Lung (tissue), 12 donors: ENCODE results near the gene ZNF579. TPM values are rescaled to one million over a fixed set of nuclear protein-coding genes. Genes with fewer than 3 reads are reported as not detected.
"Not testable (repeated sequence)": the region's sequence is repeated elsewhere in the genome, so short reads cannot be mapped to it uniquely, and the experiment has no call there.

ENCODE experiments used
- ATAC-seq: fragments of 200-7000 bp; cut with Tn5 transposase; one replicate; pipeline ENCODE4 v1.9.1; 2020; ENCODE audit warnings: moderate number of reproducible peaks; ENCODE audit not compliant: insufficient read depth, low FRiP score
- DNase-seq, 3 donors: peaks; one replicate each; pipeline ENCODE4 v3.0.0-alpha.2; 2013 to 2017
- H3K27ac ChIP-seq, 2 donors: one replicate each; pipeline ENCODE4 v1.5.1; 2013; ENCODE audit warnings: mild to moderate bottlenecking in 2 of 2, moderate library complexity in 2 of 2, control low read depth in 1 of 2, inconsistent platforms in 1 of 2, low read depth in 1 of 2, low read length in 1 of 2
- H3K27me3 ChIP-seq, 3 donors: one replicate each; pipeline ENCODE4 v1.5.1; 2013; ENCODE audit warnings: low read length in 2 of 3; ENCODE audit not compliant: control insufficient read depth in 3 of 3, insufficient read depth in 3 of 3
- H3K36me3 ChIP-seq, 4 donors: one replicate each; pipeline ENCODE4 v1.5.1; 2013; ENCODE audit warnings: low read length in 4 of 4, mild to moderate bottlenecking in 1 of 4, moderate library complexity in 1 of 4; ENCODE audit not compliant: control insufficient read depth in 4 of 4, insufficient read depth in 4 of 4
- H3K4me1 ChIP-seq, 5 donors: one replicate each; pipeline ENCODE4 v1.5.1; 2013; ENCODE audit warnings: low read length in 5 of 5, mild to moderate bottlenecking in 2 of 5, moderate library complexity in 1 of 5; ENCODE audit not compliant: control insufficient read depth in 5 of 5, insufficient read depth in 5 of 5
- H3K4me3 ChIP-seq: one replicate; pipeline ENCODE4 v1.5.1; 2013; ENCODE audit warnings: mild to moderate bottlenecking, control low read depth, moderate library complexity
- H3K9ac ChIP-seq, 2 donors: one replicate each; pipeline ENCODE4 v1.5.1; 2013; ENCODE audit warnings: low read length in 2 of 2, control low read depth in 1 of 2; ENCODE audit not compliant: insufficient read depth in 1 of 2
- H3K9me3 ChIP-seq, 4 donors: one replicate each; pipeline ENCODE4 v1.5.1; 2013; ENCODE audit warnings: low read length in 3 of 4, mild to moderate bottlenecking in 1 of 4, moderate library complexity in 1 of 4; ENCODE audit not compliant: control insufficient read depth in 4 of 4, insufficient read depth in 3 of 4
- WGBS, 2 donors: extraction: QIAGEN DNeasy Blood & Tissue Kit; methylation state at CpG; one replicate each; pipeline ENCODE4 v1.1.7; 2013; 5-methylcytosine and 5-hydroxymethylcytosine counted together
- polyA plus RNA-seq, 2 donors: library from polyadenylated mRNA; stranded (reverse); fragments of 200-250 nt; gene quantifications; one replicate each; pipeline ENCODE4 v1.2.1, GENCODE V29; 2013
- total RNA-seq, 2 donors: library from RNA; depleted of rRNA in 1 of 2; stranded (reverse); fragments of >200 nt in 1 of 2; gene quantifications; one replicate each; pipeline ENCODE4 v1.2.1, GENCODE V29; 2014 to 2021
- TF ChIP-seq, protein P1 (sequence below): IDR thresholded peaks from 2 replicates; pipeline ENCODE4 v1.5.1; 2012; ENCODE audit warnings: mild to moderate bottlenecking; ENCODE audit errors: control extremely low read depth, extremely low read depth
- donor health status: control.
- donor health status: control.
- donor health status: Bipolar disorder and iron deficiency.
- donor health status: healthy.
- donor health status: DM: yes; HTN: yes; CAD: no.

ZNF579 gene
- total and polyA plus RNA-seq, 4 donors = 4.3 to 20.8 (median 10.1) TPM

GRCh38 chr19:55586976-55587668 lies 6.5 kb upstream of the ZNF579 start:
- TF ChIP-seq, protein P1, sequence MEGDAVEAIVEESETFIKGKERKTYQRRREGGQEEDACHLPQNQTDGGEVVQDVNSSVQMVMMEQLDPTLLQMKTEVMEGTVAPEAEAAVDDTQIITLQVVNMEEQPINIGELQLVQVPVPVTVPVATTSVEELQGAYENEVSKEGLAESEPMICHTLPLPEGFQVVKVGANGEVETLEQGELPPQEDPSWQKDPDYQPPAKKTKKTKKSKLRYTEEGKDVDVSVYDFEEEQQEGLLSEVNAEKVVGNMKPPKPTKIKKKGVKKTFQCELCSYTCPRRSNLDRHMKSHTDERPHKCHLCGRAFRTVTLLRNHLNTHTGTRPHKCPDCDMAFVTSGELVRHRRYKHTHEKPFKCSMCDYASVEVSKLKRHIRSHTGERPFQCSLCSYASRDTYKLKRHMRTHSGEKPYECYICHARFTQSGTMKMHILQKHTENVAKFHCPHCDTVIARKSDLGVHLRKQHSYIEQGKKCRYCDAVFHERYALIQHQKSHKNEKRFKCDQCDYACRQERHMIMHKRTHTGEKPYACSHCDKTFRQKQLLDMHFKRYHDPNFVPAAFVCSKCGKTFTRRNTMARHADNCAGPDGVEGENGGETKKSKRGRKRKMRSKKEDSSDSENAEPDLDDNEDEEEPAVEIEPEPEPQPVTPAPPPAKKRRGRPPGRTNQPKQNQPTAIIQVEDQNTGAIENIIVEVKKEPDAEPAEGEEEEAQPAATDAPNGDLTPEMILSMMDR = no peak
- peak; percentile 81 for ATAC-seq
- Histone ChIP-seq H3K9ac (no peak overlapping the region), H3K27ac (peak overlapping the region in 1 of 2 donors; percentile 68), H3K9me3 (no peaks in the 10 kb centered on the region), H3K27me3 (no peaks in the 10 kb centered on the region), H3K4me1 (peaks cover 0 to 18% (median 3%) of the 10 kb centered on the region in 5 donors), H3K36me3 (peaks cover 0 to 3% (median under 1%) of the 10 kb centered on the region in 4 donors), H3K4me3 (no peak overlapping the region)
- 1% methylated on average over 40 of the region's 40 CpGs for WGBS, 2 donors
- DNase-seq = peak; percentile 92 to 96 (median 95)

DNA sequence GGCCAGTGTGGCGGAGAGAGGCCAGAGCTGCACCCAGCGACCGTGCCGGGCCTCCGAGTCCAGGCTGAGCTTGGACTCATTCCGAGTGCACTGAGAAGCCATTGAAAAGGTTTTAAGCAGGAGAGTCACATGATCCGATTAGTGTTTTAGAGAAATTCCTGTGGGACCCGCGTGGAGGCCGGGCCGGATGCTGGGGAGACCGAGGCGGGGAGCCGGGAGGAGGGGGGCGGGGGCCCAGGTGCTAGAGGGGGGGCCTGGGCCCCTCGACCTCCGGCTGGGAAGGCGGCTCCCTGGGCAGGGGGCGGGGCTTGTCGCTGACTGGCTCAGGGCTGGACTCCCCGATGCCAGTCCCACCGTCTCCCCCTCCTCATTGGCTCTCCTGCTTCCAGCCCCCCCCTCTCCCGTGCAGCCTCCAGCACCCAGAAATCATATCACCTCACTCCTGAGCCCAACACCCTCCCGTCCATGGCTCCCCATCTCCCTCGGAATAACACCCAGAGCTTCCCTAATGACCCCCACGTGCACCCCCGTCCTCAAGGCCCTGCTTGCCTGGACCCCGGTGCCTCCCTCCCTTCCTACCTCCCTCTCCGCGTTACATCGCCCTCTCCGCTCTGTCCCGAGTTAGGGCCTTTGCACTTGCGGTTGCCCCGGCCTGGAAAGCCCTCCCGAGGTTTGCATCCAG lies 5.2 kb upstream of the ZNF579 start:
- Histone ChIP-seq H3K4me3 (peak overlapping the region; percentile 17), H3K4me1 (peaks cover 2 to 21% (median 5%) of the 10 kb centered on the region in 5 donors), H3K9ac (no peak overlapping the region), H3K27me3 (no peaks in the 10 kb centered on the region), H3K36me3 (no peaks in the 10 kb centered on the region), H3K9me3 (no peaks in the 10 kb centered on the region), H3K27ac (peak overlapping the region; percentile 7 to 66)
- TF ChIP-seq, protein P1 = no peak
- ATAC-seq (peak; percentile 58), DNase-seq (peak; percentile 82 to 93 (median 91))
- 3 to 4% methylated on average over 33 to 36 of the region's 36 CpGs for WGBS, 2 donors

- no peaks in the 10 kb centered on the region for H3K9me3 ChIP-seq
- ATAC-seq (no peak), DNase-seq (no peak)
- no peak overlapping the region for H3K4me3 ChIP-seq
- no peaks in the 10 kb centered on the region for H3K27me3 ChIP-seq
- H3K36me3 ChIP-seq = no peaks in the 10 kb centered on the region
- WGBS, 2 donors = 95% methylated on average over 11 of the region's 11 CpGs
- no peak overlapping the region for H3K27ac ChIP-seq
- H3K4me1 ChIP-seq = peaks cover 3 to 21% (median 5%) of the 10 kb centered on the region in 5 donors
- TF ChIP-seq, protein P1 = no peak
- no peak overlapping the region for H3K9ac ChIP-seq
These were observed 4.2 kb upstream of the ZNF579 start for GRCh38 chr19:55584871-55585270.

- peaks cover 3 to 25% (median 7%) of the 10 kb centered on the region in 5 donors for H3K4me1 ChIP-seq
- H3K27ac ChIP-seq, DNase-seq, H3K27me3 ChIP-seq, H3K9ac ChIP-seq, H3K36me3 ChIP-seq, ATAC-seq, H3K9me3 ChIP-seq, H3K4me3 ChIP-seq: not testable (repeated sequence)
- WGBS, 2 donors = 58 to 73% methylated on average over 8 of the region's 8 CpGs
These were observed 3.2 kb upstream of the ZNF579 start for GRCh38 chr19:55583897-55584296.

- Histone ChIP-seq H3K36me3 (peaks cover 0 to 17% (median 4%) of the 10 kb centered on the region in 4 donors), H3K27ac (peak overlapping the region in 1 of 2 donors; percentile 55), H3K4me1 (peaks cover 3 to 22% (median 7%) of the 10 kb centered on the region in 5 donors)
- H3K4me3 ChIP-seq, DNase-seq, H3K27me3 ChIP-seq, H3K9me3 ChIP-seq, ATAC-seq, H3K9ac ChIP-seq: not testable (repeated sequence)
- WGBS, 2 donors = 75 to 82% methylated on average over 4 of the region's 4 CpGs
These were observed 1.6 kb upstream of the ZNF579 start for GRCh38 chr19:55582284-55582683.
